Measurements from ENCODE around the gene WWOX.

GRCh38 chr16:78416400-78416799 lies 316.9 kb downstream of the WWOX start:
- TF ChIP-seq CTCF (conservative IDR thresholded peaks at IDR 0.05; ENCODE audit: low read depth, low read length) = no peak
- no peak for TF ChIP-seq EZH2 (IDR thresholded peaks at IDR 0.05; ENCODE audit: borderline replicate concordance, low read depth, low read length, poor library complexity, severe bottlenecking)

Data from A673 (cell line).